Right forelimb (tissue), 1 donor: ENCODE measurements around the gene PALLD.
A peak's percentile ranks its signal among the peaks of the same experiment; 100 is the strongest.
"Not testable (repeated sequence)": the region's sequence is repeated elsewhere in the genome, so short reads cannot be mapped to it uniquely, and the experiment has no call there.

Experiments
- DNase-seq: peaks from one replicate; pipeline ENCODE4 v3.0.0-alpha.2; 2018

Gene PALLD

DNA sequence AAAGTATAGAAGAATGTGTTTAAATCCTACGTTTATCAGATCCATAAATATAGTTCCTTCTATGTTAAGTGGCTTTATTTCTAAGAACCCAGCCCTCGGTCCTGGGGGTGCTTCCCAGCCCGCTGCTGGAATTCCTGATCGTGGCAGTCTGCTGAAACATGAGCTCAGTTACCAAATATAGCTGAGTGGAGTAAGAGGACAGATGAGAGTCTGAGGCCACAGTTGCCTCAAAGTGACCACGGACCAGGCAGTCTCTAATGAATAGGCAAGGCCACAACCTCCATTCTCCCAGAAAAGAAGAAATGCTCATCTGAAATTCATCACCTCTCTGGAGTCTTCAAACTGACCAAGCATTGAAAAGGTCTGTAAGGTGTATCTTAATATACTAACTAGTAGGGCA, at the start of gene PALLD:
Gene PALLD, plus strand, starts transcription at position 219 of the 400 bp plus-strand sequence.
- no peak for DNase-seq

DNA sequence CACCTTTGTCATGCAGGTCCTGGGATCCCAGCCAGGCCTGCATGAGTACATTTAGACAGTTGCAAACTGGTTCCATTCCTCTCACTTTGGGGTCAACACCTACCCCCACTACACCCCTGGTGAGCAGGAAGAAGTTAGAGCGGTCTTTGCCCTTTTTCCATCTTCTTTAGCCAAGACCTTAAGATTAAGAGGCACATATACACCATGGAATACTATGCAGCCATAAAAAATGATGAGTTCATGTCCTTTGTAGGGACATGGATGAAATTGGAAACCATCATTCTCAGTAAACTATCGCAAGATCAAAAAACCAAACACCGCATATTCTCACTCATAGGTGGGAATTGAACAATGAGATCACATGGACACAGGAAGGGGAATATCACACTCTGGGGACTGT, 47.8 kb upstream of the PALLD start:
- not testable (repeated sequence) for DNase-seq

DNA sequence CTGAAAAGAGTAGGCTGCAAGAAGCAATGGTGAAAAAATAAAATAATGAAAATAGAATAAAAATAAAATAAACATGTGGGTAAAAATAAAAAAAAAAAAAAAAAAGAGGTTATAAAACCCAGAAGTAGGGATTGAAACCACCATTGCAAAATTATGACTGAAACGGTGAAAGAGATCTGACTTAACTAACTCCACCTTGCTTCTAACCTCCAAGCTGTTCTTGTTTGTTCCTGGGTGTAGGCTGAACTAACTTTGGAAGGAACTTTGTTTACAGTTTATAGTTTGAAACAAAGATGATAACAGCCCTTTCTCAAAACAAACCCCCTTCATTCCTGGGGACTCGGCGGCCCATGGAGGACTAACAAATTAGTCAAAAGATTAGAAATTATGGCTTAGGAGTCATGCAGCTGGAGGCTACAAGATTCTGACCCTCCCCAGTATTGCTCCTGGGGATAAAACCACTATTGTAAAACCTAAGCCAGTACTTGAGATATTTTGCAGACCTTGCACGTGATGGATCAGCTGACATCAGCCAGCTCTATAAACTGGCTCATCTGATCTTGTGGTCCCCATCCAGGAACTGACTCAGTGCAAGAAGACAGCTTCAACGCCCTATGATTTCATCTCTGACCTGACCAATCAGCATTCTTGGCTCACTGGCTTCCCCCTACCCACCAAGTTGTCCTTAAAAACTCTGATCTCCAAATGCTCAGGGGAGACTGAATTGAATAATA, 47.0 kb upstream of the PALLD start:
- DNase-seq: no peak

DNA sequence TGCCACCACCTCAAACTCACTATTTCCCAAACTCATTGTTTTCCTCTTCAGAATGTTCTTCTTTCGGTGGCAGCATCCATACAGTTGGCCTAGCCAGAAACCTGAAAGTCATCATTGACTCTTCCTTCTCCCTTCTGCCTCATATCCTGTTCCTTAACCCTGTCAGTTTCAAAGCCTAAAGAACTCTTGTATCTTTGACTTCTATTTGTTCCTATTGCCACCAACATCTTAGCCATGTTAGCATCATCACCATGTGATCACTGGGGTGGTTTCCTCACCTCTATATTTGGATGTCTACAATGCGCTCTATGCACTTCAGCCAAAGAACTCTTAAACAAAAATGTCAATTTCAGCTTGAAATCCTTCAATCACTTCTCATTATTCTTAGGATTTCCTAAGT, 45.5 kb upstream of the PALLD start:
- no peak for DNase-seq

DNA sequence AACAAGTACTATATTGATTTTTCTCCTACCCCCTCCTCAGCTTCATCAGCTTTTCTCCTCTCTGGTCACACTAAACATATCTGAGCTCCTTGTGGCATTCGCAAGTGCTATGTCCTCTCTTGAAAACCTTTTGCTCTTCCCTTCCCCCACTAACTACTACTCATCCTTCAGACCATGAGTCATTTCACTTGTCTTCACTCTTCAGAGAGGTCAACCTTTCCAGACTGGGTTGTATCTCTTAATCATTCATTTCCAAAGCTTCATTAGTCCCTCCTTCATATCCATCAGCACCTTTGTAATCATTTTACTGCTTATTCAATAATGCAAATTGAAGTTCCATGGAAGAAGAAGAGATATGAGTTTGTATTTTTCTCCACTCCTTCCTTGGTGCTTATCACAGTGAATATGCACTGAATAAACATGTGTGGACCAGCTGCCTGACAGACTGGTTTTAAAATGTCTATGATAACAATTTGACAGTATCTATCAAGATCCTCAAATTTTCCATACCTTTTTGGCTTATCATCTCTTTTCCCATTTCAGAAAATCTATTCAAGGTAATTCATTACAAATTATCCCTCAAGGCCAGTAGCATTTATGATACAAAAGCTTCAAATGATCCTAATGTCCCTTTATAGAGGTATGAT, 45.0 kb upstream of the PALLD start:
- no peak for DNase-seq

DNA sequence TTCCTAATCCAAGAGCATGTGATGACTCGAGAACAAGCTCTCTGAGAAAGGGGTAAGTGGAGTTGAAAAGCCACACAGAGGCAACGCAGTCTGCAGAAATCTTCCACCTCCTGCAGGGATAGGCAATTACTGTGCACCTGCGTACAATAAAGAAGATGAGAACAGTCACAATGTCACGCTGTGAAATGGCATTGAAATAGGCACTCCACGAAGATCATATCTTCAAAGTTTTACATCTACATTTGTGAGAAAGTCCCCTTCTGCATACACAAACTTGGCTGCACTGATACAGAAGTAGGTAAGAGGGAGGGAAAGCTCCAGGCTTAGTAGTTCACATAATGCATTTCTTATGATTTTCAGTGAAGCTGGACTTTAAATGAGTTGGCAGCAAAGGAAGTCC, 43.7 kb upstream of the PALLD start:
- no peak for DNase-seq

DNA sequence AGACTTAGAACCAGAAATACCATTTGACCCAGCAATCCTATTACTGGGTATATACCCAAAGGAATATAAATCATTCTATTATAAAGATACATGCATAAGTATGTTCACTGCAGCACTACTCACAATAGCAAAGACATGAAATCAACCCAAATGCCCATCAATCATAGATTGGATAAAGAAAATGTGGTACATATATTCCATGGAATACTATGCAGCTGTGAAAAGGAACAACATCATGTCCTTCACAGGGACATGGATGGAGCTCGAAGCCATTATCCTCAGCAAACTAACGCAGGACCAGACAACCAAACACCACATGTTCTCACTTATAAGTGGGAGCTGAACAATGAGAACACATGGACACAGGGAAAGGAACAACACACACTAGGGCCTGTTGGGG, 38.6 kb upstream of the PALLD start:
- not testable (repeated sequence) for DNase-seq

DNA sequence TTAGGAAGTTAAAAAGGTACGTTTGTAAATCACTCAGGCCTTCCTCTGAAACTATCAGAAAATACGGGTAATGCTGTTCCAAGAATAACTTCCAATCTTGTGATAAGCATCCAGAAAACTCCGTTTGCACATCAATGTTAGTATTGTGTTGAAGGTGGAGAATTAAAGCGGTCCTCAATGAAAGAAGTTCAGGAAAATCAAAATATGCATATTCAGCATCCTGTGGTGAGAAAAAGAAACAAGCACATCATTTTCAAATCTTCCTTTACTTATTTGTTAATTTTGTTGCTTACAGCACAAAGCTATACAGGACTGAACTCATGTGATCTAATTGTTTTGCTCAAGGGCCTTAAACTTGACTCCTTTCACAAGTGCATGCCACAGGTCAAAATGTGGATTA, 35.0 kb upstream of the PALLD start:
- no peak for DNase-seq

DNA sequence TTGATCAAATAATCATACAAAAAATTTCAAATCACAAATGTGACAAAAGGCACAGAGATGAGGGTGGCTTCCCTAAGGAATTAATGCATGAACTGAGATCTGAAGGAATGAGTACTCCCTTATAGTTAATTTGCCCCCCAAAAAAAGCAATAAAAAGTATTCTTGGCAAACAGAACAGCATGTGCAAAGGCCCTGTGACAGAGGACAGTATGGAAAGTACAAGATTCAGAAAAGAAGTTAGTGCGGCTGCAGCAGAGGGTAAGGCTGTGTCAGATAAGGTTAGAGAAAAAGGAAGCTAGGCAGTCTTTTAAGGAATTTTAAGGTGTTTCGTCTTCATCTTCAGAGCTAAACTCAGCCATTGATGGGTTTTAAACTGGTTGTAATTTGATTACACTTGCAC, 23.9 kb upstream of the PALLD start:
- no peak for DNase-seq

DNA sequence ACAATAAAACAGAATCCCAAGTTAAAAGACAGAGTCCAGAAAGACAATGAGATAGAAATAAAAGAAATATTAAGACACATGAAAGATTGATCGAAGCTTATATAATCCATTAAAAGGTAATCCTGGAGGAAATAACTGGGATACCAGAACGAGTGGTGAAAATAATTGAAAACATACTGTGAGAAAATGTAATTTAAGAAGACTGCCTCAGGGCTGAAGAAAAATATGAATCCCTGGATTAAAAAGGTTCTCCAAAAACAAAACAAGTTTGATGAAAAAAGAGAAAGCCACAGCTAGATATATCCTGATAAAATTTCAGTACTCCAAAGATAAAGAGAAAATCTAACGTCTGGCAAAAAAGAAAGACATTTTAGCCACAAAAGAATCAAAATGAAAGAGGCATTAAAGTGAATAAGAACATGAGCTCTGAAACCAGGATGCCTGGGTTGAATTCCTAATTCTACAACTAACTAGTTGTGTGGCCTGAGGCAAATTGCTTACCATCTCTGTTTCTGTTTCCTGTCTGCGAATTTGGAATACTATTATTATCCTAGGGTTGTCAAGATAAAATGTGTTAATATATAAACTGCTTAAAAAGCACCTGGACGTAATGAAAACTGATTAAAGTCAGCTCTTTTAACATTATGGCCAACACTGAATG, 22.1 kb upstream of the PALLD start:
- DNase-seq: no peak

DNA sequence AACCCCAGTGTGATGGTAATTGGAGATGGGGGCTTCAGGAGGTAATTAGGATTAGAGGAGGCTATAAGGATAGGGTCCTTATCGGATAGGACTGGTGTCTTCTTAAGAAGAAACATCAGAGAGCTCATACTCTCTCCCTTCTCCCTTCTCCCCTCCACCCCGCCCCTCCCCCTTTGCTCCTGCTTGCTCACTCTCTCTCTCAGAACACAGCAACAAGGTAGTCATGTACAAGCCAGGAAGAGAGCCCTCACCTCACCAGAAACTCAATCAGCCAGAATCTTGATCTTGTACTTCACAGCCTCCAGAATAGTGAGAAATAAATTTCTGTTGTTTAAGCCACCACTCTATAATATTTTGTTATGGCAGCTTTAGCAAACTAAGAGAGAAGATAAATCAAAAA, 21.1 kb upstream of the PALLD start:
- no peak for DNase-seq

DNA sequence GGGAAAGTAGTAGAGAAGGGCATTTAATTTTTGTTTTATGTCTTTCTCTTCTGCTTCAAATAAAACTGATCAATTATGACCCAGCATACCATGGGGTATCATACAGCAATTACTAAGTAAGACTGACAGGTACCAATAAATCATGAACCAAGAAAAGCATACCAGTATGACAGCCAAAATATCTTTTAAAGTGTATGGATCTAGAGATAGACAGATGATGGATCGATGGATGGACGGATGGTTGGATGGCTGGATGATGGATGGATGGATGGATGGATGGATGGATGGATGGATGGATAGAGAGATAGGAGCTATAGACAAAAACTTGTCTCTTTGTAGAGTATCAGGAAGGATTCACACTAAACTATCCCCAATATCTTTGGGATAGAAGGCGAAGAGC, 18.0 kb upstream of the PALLD start:
- DNase-seq: no peak

DNA sequence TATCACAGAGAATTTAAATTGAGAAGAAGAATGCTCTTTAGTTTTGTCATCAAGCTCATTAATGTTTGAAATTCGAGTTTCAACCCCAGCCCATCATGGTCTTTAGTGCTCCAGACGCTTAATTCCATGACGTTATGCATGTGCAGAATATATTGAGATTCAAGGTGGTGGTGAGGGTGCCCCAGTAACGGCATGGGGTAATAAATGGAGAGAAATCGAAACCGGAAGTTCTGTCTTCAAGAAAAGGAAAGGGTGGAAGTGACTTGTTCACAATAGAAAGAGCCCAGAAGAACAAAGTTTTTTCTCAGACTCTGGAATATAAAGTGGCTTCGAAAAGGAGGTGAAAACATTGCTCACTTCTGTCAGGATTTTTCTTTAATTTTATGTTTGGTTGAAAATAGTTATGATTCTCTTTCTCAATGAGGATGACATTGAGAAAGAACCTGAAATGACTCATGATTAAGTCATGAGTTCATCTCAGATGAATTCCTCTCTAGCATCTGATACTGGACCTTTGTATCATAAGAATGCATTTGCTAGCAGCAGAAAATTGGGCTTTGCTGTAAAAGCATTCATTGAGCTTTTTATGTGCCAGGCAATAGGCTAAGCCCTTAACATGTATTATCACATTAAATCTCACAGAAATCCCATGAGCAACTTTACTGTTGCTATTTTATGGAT, 15.8 kb upstream of the PALLD start:
- DNase-seq: peak; percentile 60

DNA sequence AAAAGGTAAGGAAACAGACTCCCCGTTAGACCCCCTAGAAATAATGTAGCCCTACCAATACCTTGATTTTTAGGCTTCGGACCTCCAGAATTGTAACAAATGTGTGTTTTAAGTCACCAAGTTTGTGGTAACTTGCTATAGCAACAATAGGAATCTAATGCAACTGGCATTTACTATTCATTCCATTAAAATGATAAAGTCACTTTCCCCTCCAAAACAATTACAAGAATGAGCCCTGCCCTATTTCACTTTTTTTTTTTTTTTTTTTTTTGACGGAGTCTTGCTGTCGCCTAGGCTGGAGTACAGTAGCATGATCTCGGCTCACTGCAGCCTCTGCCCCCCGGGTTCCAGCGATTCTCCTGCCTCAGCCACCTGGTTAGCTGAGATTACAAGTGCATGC, 13.0 kb upstream of the PALLD start:
- no peak for DNase-seq

DNA sequence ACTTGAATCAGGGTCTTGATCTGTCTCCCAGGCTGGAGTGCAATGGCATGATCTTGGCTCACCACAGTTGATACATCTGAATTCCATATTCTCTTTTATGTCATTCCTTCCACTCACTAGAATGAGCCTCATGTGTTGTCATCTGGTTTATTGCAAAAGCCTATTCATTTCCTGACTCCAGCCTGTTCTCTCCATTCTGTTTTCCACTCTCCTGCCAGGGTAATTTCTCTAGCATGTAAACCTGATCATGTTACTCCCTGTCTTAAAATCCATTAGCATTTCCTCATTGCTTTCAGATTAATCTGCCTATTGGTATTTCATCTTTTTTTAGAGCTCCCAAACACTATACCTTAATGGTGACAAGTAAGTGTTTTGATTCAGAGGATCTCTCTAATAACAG, 12.2 kb upstream of the PALLD start:
- DNase-seq: no peak

DNA sequence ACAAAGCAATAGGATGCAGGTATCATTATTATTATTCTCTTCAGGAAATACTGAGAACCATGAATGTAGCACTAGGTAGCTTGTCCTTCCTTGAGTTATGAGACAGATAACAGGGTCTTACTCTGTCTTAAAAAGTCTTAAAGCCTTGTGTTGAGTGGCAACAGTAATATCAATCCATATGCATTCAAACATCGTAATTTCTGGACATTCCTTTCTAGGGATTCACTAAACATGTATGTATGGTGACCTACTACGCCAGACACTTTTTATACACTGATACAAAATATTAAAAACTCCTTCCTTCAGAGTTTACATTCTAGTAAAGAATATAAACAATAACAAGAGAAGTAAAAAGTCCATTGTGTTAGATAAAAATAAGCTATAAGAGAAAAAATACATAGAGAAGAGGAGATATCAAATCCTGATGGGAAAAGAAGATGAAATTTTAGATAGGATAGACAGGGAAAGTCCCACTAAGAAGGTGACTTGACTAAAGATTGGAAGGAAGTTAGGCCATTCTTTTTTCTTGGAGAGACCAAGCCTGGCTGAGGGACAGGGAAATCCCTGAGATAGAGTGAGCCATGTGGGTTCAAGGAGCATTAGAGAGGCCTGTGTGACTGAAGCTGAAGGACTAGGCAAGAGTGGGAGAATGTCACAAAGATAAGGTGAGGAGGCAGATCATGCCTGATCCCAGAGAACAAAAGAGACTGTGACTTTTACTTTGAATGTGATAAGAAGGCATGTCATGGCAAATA, 11.5 kb upstream of the PALLD start:
- no peak for DNase-seq

DNA sequence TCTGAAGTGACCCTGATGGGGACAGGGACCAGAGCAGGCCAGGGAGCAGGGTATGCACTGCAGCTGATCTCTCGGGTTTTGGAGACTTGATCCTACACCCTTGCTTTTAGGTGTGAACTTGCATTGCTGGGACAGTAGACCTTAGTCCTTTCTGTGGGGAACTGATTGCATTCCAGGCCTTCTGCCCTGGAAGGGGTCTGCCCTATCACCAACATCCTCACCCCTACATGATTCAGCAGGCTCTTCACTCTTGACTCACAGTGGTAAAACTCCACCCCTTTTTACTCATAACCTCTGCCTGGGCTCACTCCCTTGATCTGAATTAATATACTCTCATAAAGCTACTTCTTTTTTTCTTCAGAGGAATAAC, 10.0 kb upstream of the PALLD start:
- no peak for DNase-seq

DNA sequence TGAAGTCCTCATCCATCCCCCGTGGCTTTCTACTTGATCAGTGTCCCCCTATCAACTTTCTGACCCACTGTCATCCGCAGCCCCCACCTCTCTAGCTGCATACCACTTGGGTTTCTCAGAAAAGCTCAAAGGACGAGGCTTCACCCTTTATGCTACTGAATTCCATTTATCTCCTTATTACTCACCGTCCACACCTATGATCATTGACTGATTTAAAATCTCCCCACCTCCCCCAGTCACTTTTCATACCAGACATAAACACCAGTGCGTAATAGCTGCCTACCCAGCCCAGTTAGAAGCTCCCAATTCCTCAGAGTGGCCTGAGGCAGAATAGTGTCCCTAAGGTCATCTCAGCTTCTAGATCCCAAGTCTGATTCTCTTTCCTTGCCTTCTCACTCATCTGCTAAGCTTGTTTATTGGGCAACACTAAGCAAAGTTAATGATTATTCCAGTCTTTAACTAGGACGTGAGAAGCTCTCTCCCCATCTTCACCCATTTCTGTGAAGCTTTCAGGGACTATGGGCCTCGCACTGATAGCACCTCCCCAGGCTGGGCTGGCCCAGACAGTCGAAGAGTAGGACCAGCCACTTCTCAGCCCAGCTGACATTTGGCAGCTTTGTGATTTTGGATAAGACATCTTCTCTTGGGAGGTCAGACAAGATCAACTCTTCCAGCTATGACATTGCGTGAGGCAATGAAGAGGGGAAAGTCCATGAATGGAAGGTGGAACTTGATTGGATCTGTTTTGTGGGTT, 9.4 kb upstream of the PALLD start:
- DNase-seq: no peak

DNA sequence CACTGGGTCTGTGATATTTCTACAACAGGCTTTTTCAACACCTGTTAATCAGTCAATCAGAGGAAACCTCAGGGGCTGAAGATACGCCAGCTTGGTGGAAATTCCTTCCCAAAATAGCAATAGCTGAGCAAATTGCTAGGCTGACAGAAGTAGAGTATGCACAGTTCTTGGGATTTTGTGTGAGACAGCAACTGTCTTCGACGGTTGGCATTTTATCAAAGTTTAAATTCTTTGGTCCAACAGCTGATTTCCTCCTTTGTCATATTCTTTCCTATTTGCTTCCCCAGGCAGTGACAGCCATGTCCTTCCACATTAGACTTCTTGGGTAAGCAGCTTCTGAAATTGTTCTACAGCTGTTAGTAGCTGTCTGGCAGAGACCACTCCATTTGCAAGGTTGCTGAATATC, 8.0 kb upstream of the PALLD start:
- DNase-seq: no peak

DNA sequence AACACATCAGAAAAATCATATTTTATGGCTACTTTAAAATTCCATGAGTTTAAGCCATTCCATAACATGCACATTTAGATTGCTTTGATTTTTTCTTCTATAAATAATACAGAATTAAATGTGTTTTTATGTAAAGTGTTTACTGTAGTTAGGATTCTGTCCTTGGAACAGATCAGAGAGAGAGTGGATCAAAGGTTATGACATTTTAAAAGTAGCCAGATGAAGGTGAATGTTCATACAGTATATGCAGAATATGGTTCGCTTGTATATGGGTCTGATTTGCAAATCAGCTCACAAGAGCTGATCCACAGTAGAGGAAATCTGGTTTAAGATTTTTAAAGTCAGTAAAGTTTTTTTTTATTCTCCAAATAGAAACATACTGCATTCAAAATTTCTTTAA, 7.2 kb upstream of the PALLD start:
- no peak for DNase-seq

DNA sequence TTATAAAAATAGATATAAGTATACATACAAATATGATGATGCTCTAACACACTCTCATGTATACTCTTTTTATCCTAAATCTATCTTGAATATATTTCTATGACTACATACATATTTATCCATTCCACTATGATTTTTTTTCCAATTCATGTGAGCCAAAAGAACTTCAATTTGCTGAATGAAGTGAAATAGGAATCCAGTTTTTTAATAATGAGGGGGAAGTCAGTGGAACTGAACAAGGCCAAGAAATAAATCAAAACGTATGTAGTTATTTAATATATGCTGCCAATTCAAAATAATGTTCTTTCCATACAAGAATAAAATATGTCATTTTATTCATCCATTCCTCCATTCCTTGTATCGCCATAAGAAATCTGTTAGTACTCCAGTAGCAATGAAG, 6.1 kb upstream of the PALLD start:
- DNase-seq: no peak

DNA sequence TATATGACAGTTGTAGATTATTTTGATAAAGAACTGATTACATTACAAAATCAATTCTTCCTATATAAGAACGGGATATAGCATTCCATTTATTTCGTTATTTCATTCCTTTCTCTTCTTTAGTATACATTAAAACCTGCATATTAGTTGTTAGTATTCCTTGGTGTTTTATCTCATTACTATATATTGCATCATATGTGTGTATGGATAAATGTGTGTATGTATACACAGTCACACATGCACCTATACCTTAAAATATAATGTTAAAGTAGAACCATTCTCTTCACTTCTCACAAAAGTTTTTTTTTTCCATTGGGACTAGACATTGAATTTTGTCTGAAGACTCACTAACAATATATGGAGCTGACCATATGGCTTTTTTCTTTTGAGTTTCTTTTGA, 5.3 kb upstream of the PALLD start:
- no peak for DNase-seq
